WTC11 (cell line): Measurements from ENCODE around the gene AUH.

Source experiments
- NFE2L1 ChIP-seq: sonication (generic); formaldehyde crosslinking; IDR thresholded peaks from 2 replicates; pipeline ENCODE4 v1.8.1; 2023; ENCODE audit warnings: missing genetic modification reagents
- OVOL2 ChIP-seq: fragments of 250-450 bp; sonication (Bioruptor Pico); IDR thresholded peaks from 2 replicates; pipeline ENCODE4 v1.9.0; 2021; ENCODE audit warnings: mild to moderate bottlenecking, borderline replicate concordance
- ZNF121 ChIP-seq: sonication (generic); formaldehyde crosslinking; IDR thresholded peaks from 2 replicates; pipeline ENCODE4 v1.8.0; 2023; ENCODE audit warnings: missing genetic modification reagents
- ZNF219 ChIP-seq: sonication (generic); formaldehyde crosslinking; IDR thresholded peaks from 2 replicates; pipeline ENCODE4 v1.8.0; 2023; ENCODE audit warnings: missing genetic modification reagents, mild to moderate bottlenecking, borderline replicate concordance
- TF ChIP-seq, protein P1 (sequence below): fragments of 200-600 bp; IDR thresholded peaks from 2 replicates; pipeline ENCODE4 v1.8.0; 2022; ENCODE audit warnings: antibody characterized with exemption
- TF ChIP-seq, protein P2 (sequence below): sonication (generic); formaldehyde crosslinking; IDR thresholded peaks from 2 replicates; pipeline ENCODE4 v1.8.0; 2023; ENCODE audit warnings: missing genetic modification reagents

DNA sequence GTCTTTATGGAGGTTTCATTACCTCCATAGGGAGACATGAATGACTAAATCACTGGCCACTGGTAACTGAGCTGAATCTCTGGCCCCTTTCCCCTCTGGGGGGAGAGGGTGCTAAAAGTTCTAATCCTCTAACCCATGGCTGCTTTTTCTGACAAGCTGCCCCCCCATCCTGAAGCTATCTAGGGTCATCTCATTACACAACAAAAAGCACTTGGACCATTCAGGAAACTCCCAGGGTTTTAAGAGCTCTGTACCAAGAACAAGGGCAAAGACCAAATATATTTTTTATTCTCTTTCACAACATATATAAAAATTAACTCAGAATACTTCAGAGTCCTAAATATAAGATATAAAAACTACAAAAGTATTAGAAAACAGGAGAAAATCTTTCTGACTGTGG, 14.3 kb downstream of the AUH start:
- TF ChIP-seq OVOL2 (CRISPR knock-in tag): no peak
- TF ChIP-seq, protein P1, sequence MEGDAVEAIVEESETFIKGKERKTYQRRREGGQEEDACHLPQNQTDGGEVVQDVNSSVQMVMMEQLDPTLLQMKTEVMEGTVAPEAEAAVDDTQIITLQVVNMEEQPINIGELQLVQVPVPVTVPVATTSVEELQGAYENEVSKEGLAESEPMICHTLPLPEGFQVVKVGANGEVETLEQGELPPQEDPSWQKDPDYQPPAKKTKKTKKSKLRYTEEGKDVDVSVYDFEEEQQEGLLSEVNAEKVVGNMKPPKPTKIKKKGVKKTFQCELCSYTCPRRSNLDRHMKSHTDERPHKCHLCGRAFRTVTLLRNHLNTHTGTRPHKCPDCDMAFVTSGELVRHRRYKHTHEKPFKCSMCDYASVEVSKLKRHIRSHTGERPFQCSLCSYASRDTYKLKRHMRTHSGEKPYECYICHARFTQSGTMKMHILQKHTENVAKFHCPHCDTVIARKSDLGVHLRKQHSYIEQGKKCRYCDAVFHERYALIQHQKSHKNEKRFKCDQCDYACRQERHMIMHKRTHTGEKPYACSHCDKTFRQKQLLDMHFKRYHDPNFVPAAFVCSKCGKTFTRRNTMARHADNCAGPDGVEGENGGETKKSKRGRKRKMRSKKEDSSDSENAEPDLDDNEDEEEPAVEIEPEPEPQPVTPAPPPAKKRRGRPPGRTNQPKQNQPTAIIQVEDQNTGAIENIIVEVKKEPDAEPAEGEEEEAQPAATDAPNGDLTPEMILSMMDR: no peak
- TF ChIP-seq NFE2L1: no peak
- no peak for TF ChIP-seq ZNF121 (CRISPR knock-in tag)
- TF ChIP-seq ZNF219 (CRISPR knock-in tag): no peak
- TF ChIP-seq, protein P2, sequence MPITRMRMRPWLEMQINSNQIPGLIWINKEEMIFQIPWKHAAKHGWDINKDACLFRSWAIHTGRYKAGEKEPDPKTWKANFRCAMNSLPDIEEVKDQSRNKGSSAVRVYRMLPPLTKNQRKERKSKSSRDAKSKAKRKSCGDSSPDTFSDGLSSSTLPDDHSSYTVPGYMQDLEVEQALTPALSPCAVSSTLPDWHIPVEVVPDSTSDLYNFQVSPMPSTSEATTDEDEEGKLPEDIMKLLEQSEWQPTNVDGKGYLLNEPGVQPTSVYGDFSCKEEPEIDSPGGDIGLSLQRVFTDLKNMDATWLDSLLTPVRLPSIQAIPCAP (CRISPR knock-in tag): no peak
